K562 (cell line): ENCODE data around the gene ELP5. TPM values are rescaled to one million over a fixed set of nuclear protein-coding genes. Genes with fewer than 3 reads are reported as not detected.

Experiments
- ATF3 ChIP-seq, 2 experiments: fragments of 450-650 bp in 1 of 2; sonication (generic) in 1 of 2; formaldehyde crosslinking in 1 of 2; IDR thresholded peaks in 1 of 2; conservative IDR thresholded peaks in 1 of 2; 2 replicates each; pipeline versions ENCODE4 v1.6.1 to v1.8.1; 2016 to 2023; ENCODE audit warnings: mild to moderate bottlenecking in 2 of 2, moderate library complexity in 2 of 2, inconsistent platforms in 1 of 2, missing genetic modification reagents in 1 of 2
- BMI1 ChIP-seq: fragments of 150-350 bp; IDR thresholded peaks from 2 replicates; pipeline ENCODE4 v1.6.1; 2014; ENCODE audit warnings: low read length
- ESRRB ChIP-seq: fragments of 250-450 bp; sonication (Bioruptor Pico); IDR thresholded peaks from 2 replicates; pipeline ENCODE4 v1.5.0; 2020; ENCODE audit warnings: mild to moderate bottlenecking, moderate library complexity, borderline replicate concordance
- FOXK1 ChIP-seq: sonication (generic); formaldehyde crosslinking; IDR thresholded peaks from 2 replicates; pipeline ENCODE4 v1.8.0; 2022; ENCODE audit warnings: missing genetic modification reagents, mild to moderate bottlenecking, borderline replicate concordance
- GTF2F1 ChIP-seq: IDR thresholded peaks from 2 replicates; pipeline ENCODE4 v1.6.1; 2011; ENCODE audit warnings: low read depth, low read length, improper control_type of control experiment
- MECOM ChIP-seq: fragments of 250-450 bp; sonication (Bioruptor Pico); IDR thresholded peaks from 2 replicates; pipeline ENCODE4 v1.8.0; 2022; ENCODE audit warnings: inconsistent platforms
- MEF2D ChIP-seq: conservative IDR thresholded peaks from 2 replicates; pipeline ENCODE4 v1.6.1; 2016; ENCODE audit warnings: low read depth, missing genetic modification characterization, missing compliant biosample characterization
- PRMT5 ChIP-seq: sonication (generic); formaldehyde crosslinking; IDR thresholded peaks from 2 replicates; pipeline ENCODE4 v1.5.0; 2020; ENCODE audit warnings: missing genetic modification reagents
- PTBP1 ChIP-seq: fragments of 200-400 bp; formaldehyde crosslinking; IDR thresholded peaks from 2 replicates; pipeline ENCODE4 v1.6.1; 2017; ENCODE audit warnings: low read depth, low read length
- RBM34 ChIP-seq: fragments of 200-400 bp; formaldehyde crosslinking; IDR thresholded peaks from 2 replicates; pipeline ENCODE4 v1.6.1; 2018; ENCODE audit warnings: low read length, borderline replicate concordance; ENCODE audit not compliant: insufficient read depth
- SAFB ChIP-seq: fragments of 200-400 bp; formaldehyde crosslinking; IDR thresholded peaks from 2 replicates; pipeline ENCODE4 v1.6.1; 2017; ENCODE audit warnings: low read depth, low read length, borderline replicate concordance
- SLC30A9 ChIP-seq: fragments of 250-450 bp; sonication (Bioruptor Pico); IDR thresholded peaks from 2 replicates; pipeline ENCODE4 v1.8.0; 2022; ENCODE audit warnings: mild to moderate bottlenecking, moderate library complexity
- TEAD1 ChIP-seq, 2 experiments: fragments of 450-650 bp in 1 of 2; sonication (generic) in 1 of 2; formaldehyde crosslinking; IDR thresholded peaks; 2 replicates each; pipeline versions ENCODE4 v1.4.0 to v1.8.0; 2020 to 2022; ENCODE audit warnings: mild to moderate bottlenecking in 2 of 2, missing genetic modification reagents in 1 of 2
- U2AF1 ChIP-seq: fragments of 200-400 bp; formaldehyde crosslinking; optimal IDR thresholded peaks from 2 replicates; pipeline ENCODE3; 2017; ENCODE audit warnings: mild to moderate bottlenecking, low read depth, low read length, moderate library complexity
- U2AF2 ChIP-seq: fragments of 200-400 bp; formaldehyde crosslinking; optimal IDR thresholded peaks from 2 replicates; pipeline ENCODE3; 2017; ENCODE audit warnings: low read depth, mild to moderate bottlenecking, low read length
- YBX1 ChIP-seq: fragments of 450-650 bp; IDR thresholded peaks from 2 replicates; pipeline ENCODE4 v1.7.1; 2016; ENCODE audit warnings: mild to moderate bottlenecking
- ZBTB17 ChIP-seq: fragments of 450-650 bp; formaldehyde crosslinking; IDR thresholded peaks from 2 replicates; pipeline ENCODE4 v1.4.0; 2020; ENCODE audit warnings: mild to moderate bottlenecking
- ZNF140 ChIP-seq: fragments of 250-450 bp; sonication (Bioruptor Pico); IDR thresholded peaks from 2 replicates; pipeline ENCODE4 v1.8.0; 2021; ENCODE audit warnings: moderate library complexity, mild to moderate bottlenecking, inconsistent platforms
- ZNF507 ChIP-seq: conservative IDR thresholded peaks from 2 replicates; pipeline ENCODE4 v1.6.1; 2017; ENCODE audit warnings: missing genetic modification characterization, missing compliant biosample characterization
- ZNF764 ChIP-seq: fragments of 250-450 bp; sonication (Bioruptor Pico); IDR thresholded peaks from 2 replicates; pipeline ENCODE4 v1.4.0; 2020; ENCODE audit warnings: low read depth, mild to moderate bottlenecking, moderate library complexity
- polyA plus RNA-seq, 8 experiments: library from polyadenylated mRNA; depleted of rRNA in 4 of 8; stranded (reverse) in 5 of 8; unstranded in 3 of 8; fragments of >200 nt; fragmentation: Nextera tagmentation in 2 of 8; fragmentation: Illumina TruSeq in 1 of 8; extraction: Ambion mirVana in 2 of 8; extraction: Trizol in 1 of 8; gene quantifications; 2 replicates each; pipeline versions ENCODE4 v1.2.1 to v1.2.3, GENCODE V29; 2011 to 2014; ENCODE audit warnings: inconsistent platforms in 1 of 8, missing spikeins in 1 of 8
- total RNA-seq, 7 experiments: library from RNA; depleted of rRNA in 6 of 7; stranded (reverse); fragments of >200 nt in 6 of 7; fragmentation: Illumina TruSeq in 2 of 7; extraction: Trizol in 2 of 7; gene quantifications; 2 replicates each; pipeline versions ENCODE4 v1.2.1 to v1.2.3, GENCODE V29; 2011 to 2021; ENCODE audit warnings: low replicate concordance in 1 of 7
- TF ChIP-seq, protein P1 (sequence below): sonication (generic); formaldehyde crosslinking; IDR thresholded peaks from 2 replicates; pipeline ENCODE4 v1.8.1; 2023; ENCODE audit warnings: mild to moderate bottlenecking, missing genetic modification reagents
- TF ChIP-seq, protein P2 (sequence below): fragments of 250-450 bp; sonication (Bioruptor Pico); IDR thresholded peaks from 2 replicates; pipeline ENCODE4 v1.4.0; 2020
- TF ChIP-seq, protein P3 (sequence below): sonication (generic); formaldehyde crosslinking; IDR thresholded peaks from 2 replicates; pipeline ENCODE4 v1.8.1; 2023; ENCODE audit warnings: mild to moderate bottlenecking, missing genetic modification reagents

Gene ELP5
- total and polyA plus RNA-seq, 9 of the 15 experiments (the other 6 are each of a cell fraction or from before 2014, with no cell fraction given), result 25.7 to 77.9 (median 52.9) TPM

GRCh38 chr17:7280519-7281073, 28.6 kb downstream of the ELP5 start (continued):
- TF ChIP-seq, protein P1, sequence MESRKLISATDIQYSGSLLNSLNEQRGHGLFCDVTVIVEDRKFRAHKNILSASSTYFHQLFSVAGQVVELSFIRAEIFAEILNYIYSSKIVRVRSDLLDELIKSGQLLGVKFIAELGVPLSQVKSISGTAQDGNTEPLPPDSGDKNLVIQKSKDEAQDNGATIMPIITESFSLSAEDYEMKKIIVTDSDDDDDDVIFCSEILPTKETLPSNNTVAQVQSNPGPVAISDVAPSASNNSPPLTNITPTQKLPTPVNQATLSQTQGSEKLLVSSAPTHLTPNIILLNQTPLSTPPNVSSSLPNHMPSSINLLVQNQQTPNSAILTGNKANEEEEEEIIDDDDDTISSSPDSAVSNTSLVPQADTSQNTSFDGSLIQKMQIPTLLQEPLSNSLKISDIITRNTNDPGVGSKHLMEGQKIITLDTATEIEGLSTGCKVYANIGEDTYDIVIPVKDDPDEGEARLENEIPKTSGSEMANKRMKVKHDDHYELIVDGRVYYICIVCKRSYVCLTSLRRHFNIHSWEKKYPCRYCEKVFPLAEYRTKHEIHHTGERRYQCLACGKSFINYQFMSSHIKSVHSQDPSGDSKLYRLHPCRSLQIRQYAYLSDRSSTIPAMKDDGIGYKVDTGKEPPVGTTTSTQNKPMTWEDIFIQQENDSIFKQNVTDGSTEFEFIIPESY, result peak; percentile 25; the same call in 1 of the 2 replicates
- TF ChIP-seq GTF2F1 (no peak), U2AF2 (no peak), FOXK1 (CRISPR knock-in tag) (no peak), MEF2D (tag) (no peak), RBM34 (no peak), PTBP1 (no peak), SAFB (no peak), MECOM (CRISPR knock-in tag) (no peak), PRMT5 (no peak), ZNF507 (tag) (no peak), ATF3 (IDR thresholded peaks at IDR 0.05) (no peak), ATF3 (CRISPR knock-in tag; conservative IDR thresholded peaks at IDR 0.05) (0 out of 2 replicates have a peak, but pooled peaks have one; percentile 27), ESRRB (CRISPR knock-in tag) (no peak), BMI1 (no peak), U2AF1 (no peak), ZBTB17 (CRISPR knock-in tag) (no peak), ZNF140 (CRISPR knock-in tag) (no peak), YBX1 (no peak), SLC30A9 (CRISPR knock-in tag) (no peak), ZNF764 (CRISPR knock-in tag) (no peak), TEAD1 (CRISPR knock-in tag; IDR thresholded peaks at IDR 0.05) (peak in 1 of 2 experiments; percentile 88; a peak in 1 of 4 replicates)
- TF ChIP-seq, protein P2, sequence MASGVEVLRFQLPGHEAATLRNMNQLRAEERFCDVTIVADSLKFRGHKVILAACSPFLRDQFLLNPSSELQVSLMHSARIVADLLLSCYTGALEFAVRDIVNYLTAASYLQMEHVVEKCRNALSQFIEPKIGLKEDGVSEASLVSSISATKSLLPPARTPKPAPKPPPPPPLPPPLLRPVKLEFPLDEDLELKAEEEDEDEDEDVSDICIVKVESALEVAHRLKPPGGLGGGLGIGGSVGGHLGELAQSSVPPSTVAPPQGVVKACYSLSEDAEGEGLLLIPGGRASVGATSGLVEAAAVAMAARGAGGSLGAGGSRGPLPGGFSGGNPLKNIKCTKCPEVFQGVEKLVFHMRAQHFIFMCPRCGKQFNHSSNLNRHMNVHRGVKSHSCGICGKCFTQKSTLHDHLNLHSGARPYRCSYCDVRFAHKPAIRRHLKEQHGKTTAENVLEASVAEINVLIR (CRISPR knock-in tag), result no peak
- TF ChIP-seq, protein P3, sequence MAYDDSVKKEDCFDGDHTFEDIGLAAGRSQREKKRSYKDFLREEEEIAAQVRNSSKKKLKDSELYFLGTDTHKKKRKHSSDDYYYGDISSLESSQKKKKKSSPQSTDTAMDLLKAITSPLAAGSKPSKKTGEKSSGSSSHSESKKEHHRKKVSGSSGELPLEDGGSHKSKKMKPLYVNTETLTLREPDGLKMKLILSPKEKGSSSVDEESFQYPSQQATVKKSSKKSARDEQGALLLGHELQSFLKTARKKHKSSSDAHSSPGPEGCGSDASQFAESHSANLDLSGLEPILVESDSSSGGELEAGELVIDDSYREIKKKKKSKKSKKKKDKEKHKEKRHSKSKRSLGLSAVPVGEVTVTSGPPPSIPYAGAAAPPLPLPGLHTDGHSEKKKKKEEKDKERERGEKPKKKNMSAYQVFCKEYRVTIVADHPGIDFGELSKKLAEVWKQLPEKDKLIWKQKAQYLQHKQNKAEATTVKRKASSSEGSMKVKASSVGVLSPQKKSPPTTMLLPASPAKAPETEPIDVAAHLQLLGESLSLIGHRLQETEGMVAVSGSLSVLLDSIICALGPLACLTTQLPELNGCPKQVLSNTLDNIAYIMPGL (CRISPR knock-in tag), result peak; percentile 93
